ENCODE measurements around the gene PRRC1. TPM values are rescaled to one million over a fixed set of nuclear protein-coding genes. Genes with fewer than 3 reads are reported as not detected.

Gene PRRC1
- total RNA-seq, 1 donor from 2014 or later: 43.7 TPM

DNA sequence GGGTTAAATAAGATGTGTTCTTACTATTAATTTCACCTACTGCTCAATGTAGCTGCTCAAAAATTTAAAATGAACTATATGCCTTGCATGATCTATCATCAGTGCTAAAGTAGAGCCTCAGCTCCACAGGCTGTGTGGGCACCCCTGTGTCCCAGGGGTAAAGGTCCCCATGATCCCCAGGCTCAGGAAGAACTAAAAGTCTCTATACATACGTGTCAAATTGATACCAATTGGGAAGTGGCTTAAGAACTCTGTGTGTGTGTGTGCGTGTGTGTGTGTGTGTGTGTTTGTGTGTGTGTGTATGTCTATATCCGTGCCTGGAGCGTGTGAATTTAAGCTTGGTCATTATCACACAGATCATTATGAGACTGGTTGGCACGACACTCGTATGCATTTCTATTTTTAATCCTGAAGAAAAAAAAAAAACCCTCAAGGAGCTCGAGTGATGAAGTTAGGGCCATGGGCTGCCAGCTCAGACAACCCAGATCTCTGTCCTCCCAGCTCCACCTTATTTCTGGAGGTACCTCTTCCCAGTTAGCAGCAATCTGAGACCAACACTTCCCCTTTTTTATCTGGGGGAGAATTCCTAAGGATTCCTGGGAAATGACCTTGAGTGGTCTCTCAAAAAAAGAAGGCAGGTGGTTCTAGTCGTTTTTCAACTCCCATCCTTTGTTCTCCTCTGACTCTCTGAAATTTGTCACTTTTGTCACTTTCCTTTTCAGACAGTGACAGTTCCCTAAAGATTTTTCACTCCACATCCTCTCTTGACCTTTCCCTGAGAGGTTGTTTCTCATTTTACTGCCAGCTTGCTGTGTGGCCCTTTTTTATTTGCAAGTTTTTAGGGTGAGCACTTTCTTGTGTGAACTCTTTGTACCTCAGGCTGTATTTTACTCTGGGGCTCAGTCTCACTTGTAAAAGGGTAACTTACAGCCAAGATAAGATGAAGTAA is 85.7 kb downstream of the PRRC1 start:
- DNase-seq (ENCODE audit: low read depth) (no peak), FAIRE-seq (no peak)
- Histone ChIP-seq H3K36me3 (ENCODE audit: control insufficient read depth, insufficient read depth, low read length) (no peaks in the 10 kb centered on the region), H3K4me3 (ENCODE audit: low read depth, low read length) (no peak overlapping the region), H3K27me3 (ENCODE audit: control insufficient read depth, insufficient read depth, low read length) (peaks cover 2% of the 10 kb centered on the region)
- TF ChIP-seq, protein P1, sequence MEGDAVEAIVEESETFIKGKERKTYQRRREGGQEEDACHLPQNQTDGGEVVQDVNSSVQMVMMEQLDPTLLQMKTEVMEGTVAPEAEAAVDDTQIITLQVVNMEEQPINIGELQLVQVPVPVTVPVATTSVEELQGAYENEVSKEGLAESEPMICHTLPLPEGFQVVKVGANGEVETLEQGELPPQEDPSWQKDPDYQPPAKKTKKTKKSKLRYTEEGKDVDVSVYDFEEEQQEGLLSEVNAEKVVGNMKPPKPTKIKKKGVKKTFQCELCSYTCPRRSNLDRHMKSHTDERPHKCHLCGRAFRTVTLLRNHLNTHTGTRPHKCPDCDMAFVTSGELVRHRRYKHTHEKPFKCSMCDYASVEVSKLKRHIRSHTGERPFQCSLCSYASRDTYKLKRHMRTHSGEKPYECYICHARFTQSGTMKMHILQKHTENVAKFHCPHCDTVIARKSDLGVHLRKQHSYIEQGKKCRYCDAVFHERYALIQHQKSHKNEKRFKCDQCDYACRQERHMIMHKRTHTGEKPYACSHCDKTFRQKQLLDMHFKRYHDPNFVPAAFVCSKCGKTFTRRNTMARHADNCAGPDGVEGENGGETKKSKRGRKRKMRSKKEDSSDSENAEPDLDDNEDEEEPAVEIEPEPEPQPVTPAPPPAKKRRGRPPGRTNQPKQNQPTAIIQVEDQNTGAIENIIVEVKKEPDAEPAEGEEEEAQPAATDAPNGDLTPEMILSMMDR (IDR thresholded peaks at IDR 0.05; ENCODE audit: insufficient read depth, low read length, severe bottlenecking): no peak

Other genes with a start within 250 kb of the PRRC1 start
- 0.26 TPM in 1 of 2 replicates, not detected in the other for gene MEGF10, start 226.8 kb upstream of the PRRC1 start, total RNA-seq
- gene CTXN3, start 131.4 kb downstream of the PRRC1 start, total RNA-seq: not detected in 2 replicates
- gene CCDC192, start 185.8 kb downstream of the PRRC1 start, total RNA-seq: not detected in 2 replicates

Measured in bronchial epithelial cell (primary cell).